ENCODE measurements around the gene TBC1D2. TPM values are rescaled to one million over a fixed set of nuclear protein-coding genes. Genes with fewer than 3 reads are reported as not detected.

TBC1D2 gene
- total RNA-seq, 4 donors from 2014 or later, result 42.4 to 57.4 (median 49.0) TPM

- no peak overlapping the region for H3K4me3 ChIP-seq
- no peaks in the 10 kb centered on the region for H3K4me1 ChIP-seq
- H3K36me3 ChIP-seq, result no peaks in the 10 kb centered on the region
- no peak for DNase-seq (ENCODE audit: low spot score in 2 of 2)
- WGBS, result 94% methylated on average over 3 of the region's 3 CpGs
- TF ChIP-seq EP300 (IDR thresholded peaks at IDR 0.05), result no peak
- TF ChIP-seq CTCF (IDR thresholded peaks at IDR 0.05), result no peak
- TF ChIP-seq POLR2AphosphoS5 (IDR thresholded peaks at IDR 0.05), result no peak
- TF ChIP-seq POLR2A (IDR thresholded peaks at IDR 0.05), result no peak
- H3K9me3 ChIP-seq, result no peaks in the 10 kb centered on the region
- H3K27ac ChIP-seq, result no peak overlapping the region
- no peaks in the 10 kb centered on the region for H3K27me3 ChIP-seq
Measured at GRCh38 chr9:98300611-98301010, 45.2 kb upstream of the TBC1D2 start.

GRCh38 chr9:98298476-98298875 lies 43.0 kb upstream of the TBC1D2 start:
- H3K4me1 ChIP-seq, result no peaks in the 10 kb centered on the region
- no peak for DNase-seq (ENCODE audit: low spot score in 2 of 2)
- H3K9me3 ChIP-seq, result no peaks in the 10 kb centered on the region
- H3K27ac ChIP-seq, result no peak overlapping the region
- H3K4me3 ChIP-seq, result no peak overlapping the region
- no peaks in the 10 kb centered on the region for H3K36me3 ChIP-seq
- TF ChIP-seq POLR2AphosphoS5 (IDR thresholded peaks at IDR 0.05) (no peak), POLR2A (IDR thresholded peaks at IDR 0.05) (no peak), EP300 (IDR thresholded peaks at IDR 0.05) (no peak), CTCF (IDR thresholded peaks at IDR 0.05) (no peak)
- no peaks in the 10 kb centered on the region for H3K27me3 ChIP-seq

- no peak overlapping the region for H3K27ac ChIP-seq
- H3K36me3 ChIP-seq, result no peaks in the 10 kb centered on the region
- WGBS, result 88% methylated on average over 6 of the region's 6 CpGs
- no peak for DNase-seq (ENCODE audit: low spot score in 2 of 2)
- H3K4me1 ChIP-seq, result no peaks in the 10 kb centered on the region
- H3K9me3 ChIP-seq, result no peaks in the 10 kb centered on the region
- no peak for TF ChIP-seq POLR2A (IDR thresholded peaks at IDR 0.05)
- no peak for TF ChIP-seq CTCF (IDR thresholded peaks at IDR 0.05)
- TF ChIP-seq EP300 (IDR thresholded peaks at IDR 0.05), result no peak
- no peak for TF ChIP-seq POLR2AphosphoS5 (IDR thresholded peaks at IDR 0.05)
- H3K4me3 ChIP-seq, result no peak overlapping the region
- no peaks in the 10 kb centered on the region for H3K27me3 ChIP-seq
Measured at GRCh38 chr9:98295824-98296223, 40.4 kb upstream of the TBC1D2 start.

- Histone ChIP-seq H3K4me3 (no peak overlapping the region), H3K36me3 (no peaks in the 10 kb centered on the region), H3K9me3 (no peaks in the 10 kb centered on the region), H3K4me1 (no peaks in the 10 kb centered on the region), H3K27me3 (no peaks in the 10 kb centered on the region), H3K27ac (no peak overlapping the region)
- TF ChIP-seq CTCF (IDR thresholded peaks at IDR 0.05), result no peak
- TF ChIP-seq POLR2AphosphoS5 (IDR thresholded peaks at IDR 0.05), result no peak
- TF ChIP-seq EP300 (IDR thresholded peaks at IDR 0.05), result no peak
- TF ChIP-seq POLR2A (IDR thresholded peaks at IDR 0.05), result no peak
- 57% methylated on average over 5 of the region's 5 CpGs for WGBS
- no peak for DNase-seq (ENCODE audit: low spot score in 2 of 2)
Measured at GRCh38 chr9:98291820-98292219, 36.4 kb upstream of the TBC1D2 start.

- Histone ChIP-seq H3K36me3 (no peaks in the 10 kb centered on the region), H3K9me3 (no peaks in the 10 kb centered on the region), H3K4me1 (no peaks in the 10 kb centered on the region), H3K27me3 (no peaks in the 10 kb centered on the region), H3K4me3 (no peak overlapping the region), H3K27ac (no peak overlapping the region)
- TF ChIP-seq POLR2A (IDR thresholded peaks at IDR 0.05) (no peak), CTCF (IDR thresholded peaks at IDR 0.05) (no peak)
- 91% methylated on average over 17 of the region's 18 CpGs for WGBS
- DNase-seq (ENCODE audit: low spot score in 2 of 2), result no peak
Measured at GRCh38 chr9:98290411-98290810, 35.0 kb upstream of the TBC1D2 start.
